Esophagus mucosa (tissue), 1 donor: ENCODE results near the gene PPP1R12A. TPM values are rescaled to one million over a fixed set of nuclear protein-coding genes. Genes with fewer than 3 reads are reported as not detected.

Experiments
- ATAC-seq: fragments of 200-7000 bp; cut with Tn5 transposase; one replicate; pipeline ENCODE4 v1.9.1; 2020
- total RNA-seq: library from RNA; stranded (reverse); gene quantifications from one replicate; pipeline ENCODE4 v1.2.4, GENCODE V29; 2023
- donor health status: DM: yes; HTN: yes; CAD: no.

Gene PPP1R12A
- total RNA-seq, 1 donor from 2014 or later, result 42.3 TPM

DNA sequence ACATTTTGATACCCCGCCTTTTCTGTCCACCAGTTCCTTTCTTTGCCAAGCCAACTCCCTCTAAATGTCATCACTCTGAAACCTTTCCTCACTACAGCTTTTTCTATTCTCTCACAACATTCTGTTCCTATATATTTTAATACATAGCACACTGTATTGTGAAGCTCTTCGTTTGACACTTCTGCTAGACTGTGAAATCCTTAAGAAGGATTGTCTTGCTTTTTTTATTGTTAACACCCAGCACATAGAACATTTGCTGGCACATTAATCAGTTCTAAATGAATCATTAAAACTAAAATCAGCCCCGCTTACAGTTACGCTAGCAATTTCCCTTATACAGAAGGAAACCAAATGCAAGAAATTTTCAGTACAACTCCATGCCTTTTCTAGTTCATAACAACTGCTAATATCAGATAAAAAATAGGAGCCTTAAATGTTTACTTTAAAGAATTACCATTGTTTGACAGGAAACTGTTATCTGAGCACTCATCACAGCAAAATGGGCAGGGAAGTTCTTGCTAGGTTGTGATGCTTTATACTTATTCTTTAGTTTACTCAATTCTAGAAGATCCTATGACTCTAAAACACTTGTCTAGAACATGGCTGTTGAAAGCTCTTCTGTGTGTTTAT is 93.5 kb downstream of the PPP1R12A start:
- no peak for ATAC-seq

DNA sequence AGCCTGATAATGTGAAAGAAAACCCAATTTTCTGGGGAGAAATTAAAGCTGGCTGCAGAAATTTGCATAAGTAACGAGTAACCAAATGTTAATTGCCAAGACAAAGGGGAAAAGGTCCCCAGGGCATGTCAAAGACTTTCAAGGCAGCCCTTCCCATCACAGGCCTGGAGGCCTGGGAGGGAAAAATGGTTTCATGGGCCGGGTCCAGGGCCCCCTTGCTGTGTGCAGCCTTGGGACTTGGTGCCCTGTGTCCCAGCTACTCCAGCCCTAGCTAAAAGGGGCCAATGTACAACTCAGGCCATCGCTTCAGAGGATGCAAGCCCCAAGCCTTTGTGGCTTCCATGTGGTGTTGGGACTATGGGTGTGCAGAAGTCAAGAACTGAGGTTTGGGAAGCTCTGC is 96.5 kb downstream of the PPP1R12A start:
- ATAC-seq, result no peak

DNA sequence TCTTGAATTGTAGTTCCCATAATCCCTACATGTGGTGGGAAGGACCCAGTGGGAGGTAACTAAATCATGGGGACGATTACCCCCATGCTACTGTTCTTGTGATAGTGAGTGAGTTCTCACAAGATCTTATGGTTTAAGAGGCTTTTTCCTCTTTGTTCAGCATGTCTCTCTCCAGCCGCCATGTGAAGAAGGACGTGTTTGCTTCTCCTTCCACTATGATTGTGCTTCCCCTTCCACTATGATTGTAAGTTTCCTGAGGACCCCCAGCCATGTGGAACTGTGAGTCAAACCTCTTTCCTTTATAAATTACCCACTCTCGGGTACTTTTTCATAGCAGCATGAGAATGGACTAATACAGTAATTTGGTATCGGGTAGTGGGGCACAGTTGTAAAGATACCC is 97.3 kb downstream of the PPP1R12A start:
- no peak for ATAC-seq

DNA sequence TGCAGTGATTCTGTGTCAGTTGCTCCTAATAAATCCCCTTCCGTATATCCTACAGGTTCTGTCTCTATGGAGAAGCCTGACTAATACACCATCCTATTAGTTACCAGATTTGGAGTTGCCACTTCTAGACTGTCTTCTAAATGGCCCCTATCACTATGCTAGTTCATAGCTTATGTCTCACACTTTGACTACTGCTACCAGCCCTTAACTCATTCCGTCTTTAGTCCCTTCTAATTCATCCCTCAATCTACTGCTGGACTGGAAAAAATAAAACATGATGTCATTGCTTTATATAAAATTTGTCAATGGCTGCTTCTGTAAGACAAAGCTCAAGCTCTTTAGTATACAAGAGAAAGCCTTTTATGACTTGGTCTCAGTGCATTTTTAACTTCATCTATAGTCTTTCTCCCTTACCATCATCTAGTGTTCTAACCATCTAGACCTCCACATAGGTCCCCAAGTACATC is 99.5 kb downstream of the PPP1R12A start:
- ATAC-seq, result no peak

DNA sequence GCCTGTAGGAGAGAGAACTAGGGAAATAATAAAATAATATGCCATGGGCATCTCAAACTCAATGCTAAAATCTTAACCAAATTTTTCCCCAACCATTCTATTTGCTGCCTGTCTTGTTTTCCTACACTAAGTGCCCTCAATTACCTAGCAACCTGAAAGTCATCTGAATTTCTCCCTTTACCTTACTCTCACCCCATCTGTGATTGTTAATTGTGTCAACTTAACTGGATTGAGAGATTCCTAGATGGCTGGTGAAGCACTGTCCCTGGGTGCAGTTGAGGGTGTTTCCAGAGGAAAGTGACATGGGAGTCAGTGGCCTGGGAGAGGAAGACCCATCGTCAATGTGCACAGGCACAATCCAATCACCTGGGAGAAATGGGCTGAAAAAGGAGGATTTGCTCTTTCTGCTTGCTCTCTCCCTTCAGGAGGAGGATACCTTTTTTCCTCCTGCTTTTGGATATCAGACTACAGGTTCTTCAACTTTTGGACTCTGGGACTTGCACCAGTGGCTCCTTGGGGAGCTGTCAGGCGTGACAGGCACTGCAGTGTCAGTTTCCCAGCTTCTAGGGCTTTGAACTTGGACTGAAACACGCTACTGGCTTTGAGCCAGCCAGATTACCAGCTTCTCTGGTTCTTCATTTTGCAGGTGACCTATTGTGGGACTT is 100.1 kb downstream of the PPP1R12A start:
- ATAC-seq, result peak; percentile 67

DNA sequence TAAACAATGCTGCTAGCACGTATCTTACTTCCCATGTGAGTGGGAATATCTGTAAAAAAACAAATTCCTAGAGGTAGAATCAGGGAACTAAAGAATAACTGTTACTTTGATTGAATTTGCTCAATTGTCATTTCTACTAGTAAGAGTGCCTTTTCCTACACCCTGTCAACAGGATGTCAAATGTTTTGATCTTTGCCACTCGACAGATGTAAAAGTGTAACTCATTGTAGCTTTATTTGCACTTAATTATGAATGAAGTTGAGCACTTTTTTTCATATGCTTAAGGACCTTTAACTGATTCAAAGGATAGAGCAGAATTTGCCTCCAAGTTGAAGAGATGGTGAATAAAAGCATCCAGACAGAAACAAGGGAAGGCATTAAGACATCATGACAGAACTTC is 104.5 kb downstream of the PPP1R12A start:
- no peak for ATAC-seq

DNA sequence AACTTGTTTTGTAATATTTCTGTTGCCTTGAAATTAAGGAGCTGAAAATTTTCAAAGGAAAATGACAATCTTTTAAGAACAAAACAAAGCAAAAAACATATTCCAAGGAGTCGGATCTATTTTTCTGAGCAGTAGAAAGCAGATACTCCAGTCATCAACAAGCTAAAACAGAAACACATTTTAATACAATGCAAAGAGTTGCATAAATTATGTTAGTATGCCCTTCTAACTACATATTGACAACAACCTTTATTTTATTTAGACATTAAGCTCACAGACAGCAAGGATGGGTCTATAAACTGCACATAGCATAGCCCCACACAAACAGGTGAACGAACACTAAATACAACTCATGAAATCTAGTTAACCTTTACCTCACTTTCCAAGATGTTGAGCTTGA is 106.0 kb downstream of the PPP1R12A start:
- no peak for ATAC-seq

DNA sequence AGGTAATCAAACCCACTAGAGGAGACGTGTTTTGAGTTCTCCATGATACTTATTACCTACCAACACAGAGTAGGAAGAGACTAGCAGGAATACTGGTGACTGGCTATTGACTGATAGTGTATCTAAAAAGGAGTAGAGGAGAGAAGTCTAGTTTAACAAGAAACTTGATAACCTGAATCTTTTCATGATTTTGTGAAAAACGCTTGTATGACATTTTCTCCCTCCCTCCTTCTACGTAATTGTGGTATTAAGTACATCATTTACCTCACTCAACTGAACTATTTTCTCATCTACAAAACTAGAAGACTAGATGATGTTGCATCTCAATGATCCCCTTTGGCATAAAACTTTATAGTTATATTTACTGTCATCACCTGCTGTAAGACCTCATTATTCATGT is 107.4 kb downstream of the PPP1R12A start:
- no peak for ATAC-seq

DNA sequence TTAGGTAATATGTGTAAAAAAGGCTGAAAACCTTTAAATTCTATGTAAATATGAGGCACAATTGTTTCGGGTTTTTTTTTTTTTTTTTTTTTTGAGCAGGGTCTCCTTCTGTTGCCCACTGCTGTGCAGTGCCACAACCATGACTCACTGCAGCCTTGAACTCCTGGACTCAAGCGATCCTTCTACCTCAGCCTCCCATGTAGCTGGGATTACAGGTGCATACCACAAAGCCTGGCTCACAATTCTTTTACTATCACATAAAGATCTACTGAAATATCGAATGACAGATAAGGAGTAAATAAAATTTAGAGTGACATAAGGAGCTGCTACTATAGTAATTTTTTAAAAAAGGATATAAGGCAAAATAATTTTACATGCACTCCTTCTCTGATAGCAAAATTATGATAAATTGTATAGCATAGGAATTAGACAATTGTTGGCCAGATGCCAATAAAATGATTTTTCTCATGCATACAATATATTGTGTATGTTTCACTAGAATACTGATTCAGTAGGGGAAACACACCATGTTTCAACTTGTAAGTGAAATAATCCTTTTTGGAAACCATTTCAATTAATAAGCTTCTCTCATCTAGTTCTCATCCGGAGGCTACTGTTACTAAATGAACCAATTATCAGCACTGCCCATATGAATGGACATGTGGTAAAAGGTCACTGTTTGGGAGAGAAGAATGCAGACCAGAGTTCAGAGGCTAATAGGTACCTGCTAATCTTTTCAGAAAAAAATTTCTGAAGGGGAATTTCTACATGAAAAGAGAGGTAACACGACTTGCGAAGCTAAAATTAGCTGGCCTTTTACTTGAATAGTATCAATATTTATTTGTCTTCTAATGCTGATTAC is 108.4 kb downstream of the PPP1R12A start:
- no peak for ATAC-seq

DNA sequence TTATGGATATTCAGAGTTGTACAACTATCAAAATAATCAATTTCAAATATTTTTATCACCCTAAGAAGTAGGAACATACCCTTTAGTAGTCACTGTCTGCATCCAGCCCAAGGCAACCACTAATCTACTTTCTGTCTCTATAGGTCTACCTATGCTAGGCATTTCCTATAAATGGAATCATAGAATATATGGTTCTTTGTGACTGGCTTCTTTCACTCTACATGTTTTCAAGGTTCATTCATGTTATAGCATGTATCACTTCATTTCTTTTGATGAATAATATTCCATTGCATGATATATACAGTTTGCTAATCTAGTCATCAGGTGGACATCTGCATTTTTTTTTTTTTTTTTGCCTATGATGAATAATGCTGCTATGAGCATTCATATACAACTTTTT is 112.4 kb downstream of the PPP1R12A start:
- ATAC-seq, result peak; percentile 25

DNA sequence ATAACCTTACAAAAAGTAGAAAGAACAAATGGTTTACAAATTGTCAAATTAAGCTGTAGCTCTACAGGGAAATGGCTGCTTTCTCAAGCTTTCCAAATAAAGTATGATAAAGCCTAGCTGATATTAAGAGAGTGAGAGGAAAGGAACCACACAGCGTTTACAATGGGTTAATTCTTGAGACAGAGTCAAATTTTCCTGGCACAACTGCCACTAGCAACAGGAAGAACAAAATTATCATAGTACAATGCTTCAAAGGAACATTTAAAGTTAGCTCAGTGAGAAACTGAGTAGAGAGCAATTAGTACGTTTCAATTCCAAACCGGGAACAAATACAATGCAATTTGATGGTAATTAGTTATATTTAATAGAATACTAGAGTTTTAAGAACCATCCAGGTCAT is 116.0 kb downstream of the PPP1R12A start:
- ATAC-seq, result no peak

DNA sequence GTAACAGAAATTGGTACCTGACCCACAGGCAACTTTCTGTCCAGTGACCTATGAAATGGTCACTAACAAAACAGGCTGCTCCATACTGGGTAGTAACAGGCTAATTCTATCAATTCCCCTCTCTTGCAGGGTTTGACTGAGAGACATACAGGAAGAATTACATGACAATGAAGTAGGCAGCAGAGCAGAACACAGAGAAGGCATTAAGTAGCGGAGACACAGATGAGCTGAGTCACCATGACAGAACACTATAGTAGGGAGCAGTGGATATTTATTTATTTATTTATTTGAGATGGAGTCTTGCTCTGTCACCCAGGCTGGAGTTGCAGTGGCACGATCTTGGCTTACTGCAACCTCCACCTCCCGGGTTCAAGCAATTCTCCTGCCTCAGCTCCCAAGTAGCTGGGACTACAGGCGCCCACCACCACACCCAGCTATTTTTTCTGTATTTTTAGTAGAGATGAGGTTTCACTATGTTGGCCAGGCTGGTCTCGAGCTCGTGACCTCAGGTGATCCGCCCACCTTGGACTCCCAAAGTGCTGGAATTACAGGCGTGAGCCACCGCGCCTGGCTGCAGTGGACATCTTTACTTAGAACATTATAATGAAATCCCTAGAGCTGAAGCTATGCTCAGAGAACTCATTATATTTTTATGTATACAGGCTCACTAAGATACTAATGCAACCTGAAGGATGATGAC is 150.4 kb downstream of the PPP1R12A start:
- ATAC-seq, result peak; percentile 74

DNA sequence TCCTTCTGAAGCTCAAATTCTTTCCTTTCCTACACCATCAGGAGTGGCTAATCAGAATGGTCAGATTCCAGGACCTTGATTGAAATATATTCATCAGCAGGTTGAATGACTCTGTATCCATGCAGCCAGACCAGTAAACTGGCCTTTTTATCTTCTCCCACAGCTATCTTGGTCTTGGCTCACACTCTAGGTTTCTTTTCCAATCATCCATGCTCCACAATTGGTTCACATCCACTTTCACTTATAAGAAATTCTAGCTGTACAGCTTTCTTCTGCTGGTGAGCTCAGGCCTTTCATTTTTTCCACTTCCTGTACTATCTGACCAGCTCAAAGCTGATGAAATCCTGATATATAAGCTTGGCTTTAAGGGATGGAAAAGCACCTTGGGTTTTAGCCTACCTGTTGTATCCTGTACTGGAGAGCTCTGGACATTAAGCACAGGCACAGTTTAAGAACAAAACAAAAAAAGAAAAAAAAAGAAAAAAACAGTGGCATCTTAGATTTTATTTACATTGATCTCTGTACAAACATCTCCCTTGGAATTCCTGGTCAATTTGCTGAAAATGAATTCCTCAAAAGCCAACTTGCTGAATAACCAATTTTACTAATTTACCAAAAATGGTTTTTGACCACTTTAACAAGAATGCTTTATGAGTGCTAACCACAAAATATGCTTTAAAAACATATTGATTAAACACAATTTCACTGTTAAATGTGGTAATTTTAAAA is 152.6 kb downstream of the PPP1R12A start:
- no peak for ATAC-seq

DNA sequence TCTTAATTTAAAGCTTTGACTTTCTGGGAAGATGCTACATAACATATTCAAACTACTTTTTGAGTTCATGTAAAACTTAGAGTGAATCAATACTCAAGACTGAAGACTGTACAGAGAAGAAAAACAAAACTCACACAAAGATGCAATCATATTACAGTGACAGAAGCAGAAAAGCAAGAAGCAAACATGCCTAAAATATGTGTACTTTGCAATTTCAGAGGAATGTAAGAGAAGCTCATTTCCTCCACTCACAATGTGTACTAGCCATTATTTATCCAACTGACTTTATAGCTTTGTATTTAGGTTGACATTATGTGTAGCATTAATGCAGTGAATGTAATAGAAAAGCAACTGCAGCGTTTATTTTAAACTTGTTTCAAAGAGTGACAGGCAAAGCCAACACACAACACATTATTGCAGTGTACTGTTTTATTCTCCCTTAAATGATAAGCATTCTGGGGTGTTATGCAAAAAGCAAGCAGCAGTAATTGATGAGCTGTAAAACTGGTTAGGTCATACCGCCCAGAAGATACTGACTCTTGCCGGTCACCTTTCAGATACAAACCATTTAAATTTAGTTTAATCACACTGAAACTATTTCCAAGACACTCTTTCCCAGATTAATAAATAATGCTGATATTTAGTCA is 156.0 kb downstream of the PPP1R12A start:
- ATAC-seq, result no peak

DNA sequence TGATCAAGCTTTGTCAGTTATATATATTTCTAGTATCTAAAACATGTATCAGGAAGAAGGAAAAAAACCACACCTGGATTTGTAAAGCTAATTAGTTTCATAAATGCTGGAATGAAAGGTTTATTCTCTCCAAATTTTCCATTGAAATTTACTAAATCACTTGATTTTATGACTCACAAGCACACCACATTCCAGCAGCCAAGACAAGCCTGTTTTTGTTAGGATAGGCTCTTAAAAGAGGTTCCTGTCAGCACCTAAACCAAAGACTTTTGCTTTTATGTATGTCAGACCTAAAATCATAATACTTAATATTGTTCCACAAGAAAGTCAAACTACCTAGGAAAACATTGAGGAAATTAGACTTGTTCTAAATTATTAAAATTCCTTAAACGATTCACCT is 158.8 kb downstream of the PPP1R12A start:
- ATAC-seq, result no peak

DNA sequence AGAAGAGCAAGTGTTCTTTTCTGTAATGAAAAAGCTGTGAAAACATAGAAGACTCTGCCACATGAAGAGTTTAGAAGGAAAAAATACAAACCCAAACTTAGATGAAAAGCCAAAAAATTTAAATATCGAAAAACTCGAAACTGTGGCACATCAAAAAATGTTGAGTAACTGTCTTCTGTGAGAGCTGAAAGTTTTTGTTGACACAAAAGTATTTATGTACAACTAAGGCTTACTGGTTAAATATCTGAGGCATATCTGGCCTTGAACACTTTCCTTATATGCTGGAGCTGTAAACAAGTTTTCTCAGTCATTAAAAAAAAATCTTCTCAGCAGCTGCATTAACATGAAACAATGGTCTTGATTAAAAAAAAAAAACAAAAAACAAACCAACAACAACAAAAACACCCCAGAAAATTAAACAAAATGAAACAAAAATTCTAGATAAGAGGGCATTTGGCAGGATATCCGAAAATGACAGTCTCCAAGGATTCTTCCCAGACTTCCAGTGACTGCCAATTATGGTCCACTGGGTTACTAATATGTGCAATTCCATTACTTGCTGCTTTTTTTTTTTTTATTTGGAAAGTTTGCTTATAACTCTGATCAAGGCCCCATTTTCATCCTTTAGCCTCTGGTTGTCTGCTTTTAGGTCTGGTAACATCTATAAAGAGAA is 159.4 kb downstream of the PPP1R12A start:
- no peak for ATAC-seq

DNA sequence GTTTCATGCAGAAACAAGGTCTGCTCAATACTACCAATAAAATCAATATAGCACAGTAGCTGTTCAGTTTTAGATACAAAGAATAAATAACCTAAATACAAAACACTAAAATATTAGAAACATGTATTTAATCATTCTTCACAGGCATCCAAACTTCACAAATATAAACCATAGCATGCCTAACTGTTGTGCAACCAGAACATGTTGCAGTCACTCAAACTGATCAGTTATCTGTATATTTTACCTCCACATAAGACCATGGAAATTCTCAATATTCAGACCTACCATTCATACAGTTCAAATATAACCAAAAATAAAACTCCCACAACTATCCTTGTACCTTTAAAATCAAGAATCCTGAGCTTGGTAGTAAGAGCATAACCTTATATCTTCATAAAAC is 161.0 kb downstream of the PPP1R12A start:
- no peak for ATAC-seq

DNA sequence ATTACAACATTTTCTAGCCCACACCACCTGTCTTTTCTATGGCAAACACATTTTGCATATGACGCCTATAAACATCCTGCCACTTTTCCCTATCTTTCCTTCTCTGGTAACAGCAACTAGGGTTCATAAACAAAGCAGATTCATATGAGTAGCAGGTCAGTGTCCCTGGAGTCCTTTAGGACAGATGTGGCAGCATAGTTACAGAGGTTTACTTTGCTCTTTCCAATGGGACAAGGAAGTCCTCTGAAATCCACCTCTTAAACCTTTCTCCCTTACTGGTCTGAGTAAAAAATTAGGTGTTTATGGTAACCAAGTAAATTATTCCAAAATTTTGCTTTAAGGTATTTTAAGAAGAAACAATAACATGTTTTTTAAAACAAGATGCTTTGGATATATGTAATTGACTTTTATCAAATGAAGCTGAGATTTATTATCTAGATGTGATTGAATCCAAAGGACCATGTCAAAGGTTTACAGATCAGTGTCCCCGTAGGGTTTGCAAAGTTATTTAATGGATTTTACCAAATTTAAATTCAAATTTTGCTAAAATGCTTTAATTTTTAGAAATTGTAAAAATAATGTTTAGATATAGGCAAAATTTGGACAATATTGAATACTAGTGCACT is 164.9 kb downstream of the PPP1R12A start:
- no peak for ATAC-seq

DNA sequence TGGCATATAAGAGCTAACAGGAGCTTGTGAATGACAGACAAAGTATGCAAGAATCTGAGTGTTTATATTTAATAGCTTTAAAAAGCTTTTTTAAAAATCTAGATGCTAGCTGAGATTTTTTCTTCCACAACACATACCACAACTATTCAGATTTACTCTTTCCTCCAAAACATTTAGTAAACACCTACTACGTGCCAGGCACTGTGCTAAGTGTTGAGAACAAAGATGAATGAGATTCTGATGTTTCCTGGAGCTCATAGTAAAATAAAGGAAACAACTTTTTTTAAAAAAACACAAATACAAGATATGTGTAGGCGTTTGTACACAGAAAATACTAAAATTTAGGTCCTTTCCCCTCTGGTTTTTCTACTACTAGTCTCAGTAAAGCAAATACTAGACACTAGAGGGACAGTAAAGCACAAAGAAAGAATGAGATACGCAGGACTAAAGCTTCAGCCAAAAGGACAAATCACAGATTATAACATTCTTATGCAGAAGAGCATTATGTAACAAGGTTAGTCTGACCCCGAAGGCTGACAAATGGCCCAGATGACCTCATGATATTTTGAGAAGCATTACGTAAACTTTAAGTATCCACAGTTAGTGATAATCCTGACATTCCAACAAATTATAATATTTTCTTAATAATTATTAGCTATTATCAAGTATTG is 165.6 kb downstream of the PPP1R12A start:
- no peak for ATAC-seq
